Kidney glomerular epithelial cell (primary cell): ENCODE measurements around the gene FSIP1.

Source experiments
- DNase-seq: peaks from one replicate; lab custom pipeline; 2025; lab: John Stamatoyannopoulos, UW

FSIP1 gene

DNA sequence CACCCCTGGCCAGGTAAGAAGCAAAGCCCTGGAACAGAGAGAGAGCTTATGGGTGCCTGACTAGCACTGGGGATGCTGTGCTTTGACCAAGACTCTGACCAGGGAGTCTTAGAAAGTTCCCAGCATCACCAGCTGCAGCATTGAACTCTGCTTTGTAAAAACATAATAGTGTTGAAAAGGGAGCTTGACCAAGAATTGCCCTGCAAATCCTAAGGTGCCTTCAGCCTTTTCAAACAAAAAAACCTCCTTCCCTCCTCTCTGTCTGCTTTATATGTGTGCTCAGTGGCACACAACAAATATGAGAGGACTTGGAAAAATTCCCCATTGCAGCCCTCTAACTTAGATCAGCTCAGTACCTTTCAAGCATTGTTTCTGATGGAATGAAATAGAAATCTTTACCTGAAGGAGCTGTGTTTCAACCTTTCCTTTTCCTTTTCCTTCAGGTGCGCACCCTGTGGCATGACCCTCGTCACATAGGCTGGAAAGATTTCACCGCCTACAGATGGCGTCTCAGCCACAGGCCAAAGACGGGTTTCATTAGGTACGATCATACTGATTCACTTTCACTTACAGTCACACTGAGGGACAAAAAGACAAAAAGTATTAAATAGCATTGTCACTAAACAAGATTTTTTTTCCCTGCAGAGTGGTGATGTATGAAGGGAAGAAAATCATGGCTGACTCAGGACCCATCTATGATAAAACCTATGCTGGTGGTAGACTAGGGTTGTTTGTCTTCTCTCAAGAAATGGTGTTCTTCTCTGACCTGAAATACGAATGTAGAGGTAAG, 188.8 kb downstream of the FSIP1 start:
- DNase-seq = no peak

DNA sequence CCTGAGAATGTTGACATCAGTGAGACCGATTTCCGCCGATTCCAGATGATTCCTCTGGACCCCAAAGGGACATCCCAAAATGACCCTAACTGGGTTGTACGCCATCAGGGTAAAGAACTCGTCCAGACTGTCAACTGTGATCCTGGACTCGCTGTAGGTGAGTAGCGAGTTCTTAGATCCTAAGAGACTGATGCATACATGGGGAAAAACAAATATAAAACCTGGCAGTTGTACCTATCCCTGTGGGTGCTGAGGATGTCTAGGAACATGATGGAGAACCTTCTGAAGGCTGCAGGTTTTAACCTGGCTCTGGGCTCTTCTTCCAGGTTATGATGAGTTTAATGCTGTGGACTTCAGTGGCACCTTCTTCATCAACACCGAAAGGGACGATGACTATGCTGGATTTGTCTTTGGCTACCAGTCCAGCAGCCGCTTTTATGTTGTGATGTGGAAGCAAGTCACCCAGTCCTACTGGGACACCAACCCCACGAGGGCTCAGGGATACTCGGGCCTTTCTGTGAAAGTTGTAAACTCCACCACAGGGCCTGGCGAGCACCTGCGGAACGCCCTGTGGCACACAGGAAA, 189.5 kb downstream of the FSIP1 start:
- no peak for DNase-seq

DNA sequence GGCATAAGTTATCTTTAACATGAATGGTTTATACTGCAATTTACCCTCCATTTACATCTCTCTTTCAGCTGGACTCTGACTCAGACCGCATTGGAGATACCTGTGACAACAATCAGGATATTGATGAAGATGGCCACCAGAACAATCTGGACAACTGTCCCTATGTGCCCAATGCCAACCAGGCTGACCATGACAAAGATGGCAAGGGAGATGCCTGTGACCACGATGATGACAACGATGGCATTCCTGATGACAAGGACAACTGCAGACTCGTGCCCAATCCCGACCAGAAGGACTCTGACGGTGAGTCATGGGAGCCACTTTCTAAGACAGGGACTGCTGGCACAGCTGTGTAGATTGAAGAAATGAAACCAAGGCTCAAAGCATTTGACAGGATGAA, 190.1 kb downstream of the FSIP1 start:
- no peak for DNase-seq

GRCh38 chr15:39591896-39592315, 190.7 kb downstream of the FSIP1 start:
- DNase-seq = no peak

GRCh38 chr15:39591141-39591895, 191.3 kb downstream of the FSIP1 start:
- DNase-seq = no peak

- DNase-seq = no peak
These were observed 192.6 kb downstream of the FSIP1 start for GRCh38 chr15:39589815-39590644.

DNA sequence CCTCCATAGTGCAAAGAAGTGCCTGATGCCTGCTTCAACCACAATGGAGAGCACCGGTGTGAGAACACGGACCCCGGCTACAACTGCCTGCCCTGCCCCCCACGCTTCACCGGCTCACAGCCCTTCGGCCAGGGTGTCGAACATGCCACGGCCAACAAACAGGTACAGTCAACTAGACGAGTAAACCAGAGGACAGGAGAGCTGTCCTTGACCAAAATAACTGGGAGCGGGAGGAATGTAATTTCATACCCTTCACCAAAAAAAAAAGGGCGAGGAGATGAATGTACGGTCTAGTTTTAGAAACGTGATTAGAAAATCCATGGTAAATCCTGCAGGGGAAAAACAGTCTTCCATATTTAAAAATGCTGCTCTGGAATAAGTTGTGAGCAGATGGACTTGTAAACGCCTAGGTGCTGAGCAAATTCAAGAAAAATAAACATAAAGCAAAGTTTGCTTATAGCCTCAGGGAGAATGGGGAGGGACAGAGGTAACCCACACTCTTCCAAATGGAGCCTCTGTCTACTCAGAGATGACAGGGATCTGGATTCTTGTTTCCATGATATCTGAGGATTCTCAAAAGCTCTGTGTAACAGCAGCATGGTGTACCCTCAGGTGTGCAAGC, 193.3 kb downstream of the FSIP1 start:
- no peak for DNase-seq

DNA sequence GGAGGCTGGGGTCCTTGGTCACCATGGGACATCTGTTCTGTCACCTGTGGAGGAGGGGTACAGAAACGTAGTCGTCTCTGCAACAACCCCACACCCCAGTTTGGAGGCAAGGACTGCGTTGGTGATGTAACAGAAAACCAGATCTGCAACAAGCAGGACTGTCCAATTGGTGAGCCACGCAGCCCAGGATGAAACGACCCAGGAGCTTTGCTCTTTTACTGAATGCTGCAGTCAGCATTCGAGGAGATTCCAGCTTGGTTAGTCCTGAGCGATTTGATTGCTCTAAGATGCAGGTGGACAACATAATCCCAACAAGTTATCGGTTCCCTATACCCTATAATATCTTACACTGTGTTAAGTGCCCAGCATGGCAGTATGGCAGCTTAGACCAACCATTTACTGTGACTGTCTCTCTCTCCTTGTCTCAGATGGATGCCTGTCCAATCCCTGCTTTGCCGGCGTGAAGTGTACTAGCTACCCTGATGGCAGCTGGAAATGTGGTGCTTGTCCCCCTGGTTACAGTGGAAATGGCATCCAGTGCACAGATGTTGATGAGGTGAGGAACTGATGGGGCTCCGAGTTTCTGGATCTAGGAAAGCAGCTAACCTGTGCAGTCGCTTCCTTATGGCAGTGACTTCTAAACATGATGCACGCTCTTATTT, 194.0 kb downstream of the FSIP1 start:
- no peak for DNase-seq

DNA sequence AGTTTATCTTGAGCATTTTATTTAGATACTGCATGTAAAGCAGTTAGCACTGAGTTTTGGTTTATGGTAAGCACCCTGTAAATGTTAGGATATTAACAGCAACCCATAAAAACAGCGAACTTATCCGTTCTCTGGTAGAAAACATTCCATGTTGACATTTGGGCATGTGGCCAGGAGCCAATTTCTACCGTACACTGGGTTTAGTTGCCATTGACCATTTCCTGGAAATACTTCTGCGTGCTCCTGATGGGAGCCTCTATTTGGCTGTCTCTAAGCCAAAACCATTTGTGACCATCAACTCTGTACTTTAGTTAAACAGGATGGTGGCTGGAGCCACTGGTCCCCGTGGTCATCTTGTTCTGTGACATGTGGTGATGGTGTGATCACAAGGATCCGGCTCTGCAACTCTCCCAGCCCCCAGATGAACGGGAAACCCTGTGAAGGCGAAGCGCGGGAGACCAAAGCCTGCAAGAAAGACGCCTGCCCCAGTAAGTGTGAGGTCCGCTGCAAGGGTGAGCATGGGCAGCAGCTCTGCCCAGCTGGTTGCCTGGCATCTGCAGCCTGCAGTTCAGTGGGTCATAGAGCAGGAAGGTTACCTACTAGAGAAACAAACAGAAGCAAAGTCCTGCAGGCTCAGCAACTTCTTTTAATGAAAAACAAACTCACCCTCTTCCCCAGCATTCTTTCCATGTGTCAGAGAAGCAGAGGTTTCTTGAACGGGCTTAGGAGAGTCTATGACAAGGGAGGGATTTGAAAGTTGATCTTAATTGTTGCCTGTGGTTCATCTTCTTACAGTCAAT, 194.7 kb downstream of the FSIP1 start:
- DNase-seq = no peak

- DNase-seq = no peak
These were observed 195.4 kb downstream of the FSIP1 start for GRCh38 chr15:39587096-39587721.

DNA sequence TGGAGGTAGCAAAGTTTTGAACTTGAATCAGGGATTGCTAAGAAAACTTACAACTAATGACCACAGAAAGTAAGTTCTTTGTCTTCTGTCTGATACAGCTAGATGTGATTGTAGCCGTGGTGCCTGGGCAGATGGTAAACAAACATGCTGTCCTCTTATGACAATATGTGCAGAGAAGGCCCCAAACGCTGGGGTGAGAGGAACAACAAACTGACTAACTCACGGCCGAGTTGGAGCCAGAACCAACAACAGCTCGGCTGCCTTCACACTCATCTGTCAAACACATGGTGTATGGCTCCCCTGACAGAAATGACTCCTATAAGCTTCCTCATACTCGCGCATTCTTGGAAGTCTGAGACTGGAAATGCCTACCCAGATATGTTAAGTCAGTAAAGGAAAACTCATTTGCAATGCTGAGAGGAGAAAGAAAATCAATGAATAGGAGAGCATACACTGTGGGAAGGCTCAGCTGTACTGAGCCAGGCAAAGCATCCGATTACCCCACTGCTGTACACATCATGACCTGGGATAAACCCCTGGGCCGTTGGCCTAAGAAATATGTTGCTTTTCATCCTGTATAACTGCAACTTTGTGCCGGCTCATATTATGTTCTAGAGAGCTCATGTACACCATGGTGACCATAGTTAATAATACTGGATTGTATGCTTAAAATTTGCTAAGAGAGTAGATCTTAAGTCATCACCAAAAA, 196.1 kb downstream of the FSIP1 start:
- DNase-seq = no peak

GRCh38 chr15:39585871-39586301, 196.8 kb downstream of the FSIP1 start:
- DNase-seq = no peak

- DNase-seq = no peak
These were observed 197.2 kb downstream of the FSIP1 start for GRCh38 chr15:39585389-39585841.

GRCh38 chr15:39584662-39585388, 197.8 kb downstream of the FSIP1 start:
- DNase-seq = no peak

DNA sequence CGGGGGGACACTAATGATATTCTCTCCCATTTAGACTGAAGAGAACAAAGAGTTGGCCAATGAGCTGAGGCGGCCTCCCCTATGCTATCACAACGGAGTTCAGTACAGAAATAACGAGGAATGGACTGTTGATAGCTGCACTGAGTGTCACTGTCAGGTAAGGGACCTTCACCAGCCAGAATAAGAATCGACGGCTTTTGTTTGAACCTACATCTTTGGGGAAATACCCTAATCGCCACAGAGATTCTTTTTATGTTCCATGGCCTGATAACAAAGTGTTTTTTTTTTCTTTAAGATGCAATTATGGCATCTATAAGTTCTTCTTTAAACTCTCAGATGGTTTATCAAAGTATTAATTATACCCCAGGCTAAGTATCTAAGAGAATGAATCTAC, 198.4 kb downstream of the FSIP1 start:
- no peak for DNase-seq

DNA sequence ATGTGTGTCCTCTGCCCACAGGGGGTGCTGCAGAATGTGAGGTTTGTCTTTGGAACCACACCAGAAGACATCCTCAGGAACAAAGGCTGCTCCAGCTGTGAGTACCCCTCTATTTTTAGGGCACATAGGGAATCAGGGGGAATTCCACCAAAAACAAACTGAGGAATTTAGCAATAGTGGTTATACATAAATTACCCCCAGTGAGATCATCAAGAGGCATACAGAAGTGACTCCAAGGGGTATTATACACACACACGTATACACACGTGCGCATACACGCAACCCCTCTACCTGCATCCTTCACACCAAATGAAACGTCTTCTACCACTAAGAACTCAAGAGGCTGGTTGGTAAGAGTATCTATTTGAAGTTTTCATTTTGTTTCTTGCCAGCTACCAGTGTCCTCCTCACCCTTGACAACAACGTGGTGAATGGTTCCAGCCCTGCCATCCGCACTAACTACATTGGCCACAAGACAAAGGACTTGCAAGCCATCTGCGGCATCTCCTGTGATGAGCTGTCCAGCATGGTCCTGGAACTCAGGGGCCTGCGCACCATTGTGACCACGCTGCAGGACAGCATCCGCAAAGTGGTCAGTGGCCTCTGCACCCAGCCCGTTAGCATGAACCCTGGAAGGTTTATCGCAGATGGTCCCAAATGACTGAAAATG, 198.9 kb downstream of the FSIP1 start:
- DNase-seq = no peak

DNA sequence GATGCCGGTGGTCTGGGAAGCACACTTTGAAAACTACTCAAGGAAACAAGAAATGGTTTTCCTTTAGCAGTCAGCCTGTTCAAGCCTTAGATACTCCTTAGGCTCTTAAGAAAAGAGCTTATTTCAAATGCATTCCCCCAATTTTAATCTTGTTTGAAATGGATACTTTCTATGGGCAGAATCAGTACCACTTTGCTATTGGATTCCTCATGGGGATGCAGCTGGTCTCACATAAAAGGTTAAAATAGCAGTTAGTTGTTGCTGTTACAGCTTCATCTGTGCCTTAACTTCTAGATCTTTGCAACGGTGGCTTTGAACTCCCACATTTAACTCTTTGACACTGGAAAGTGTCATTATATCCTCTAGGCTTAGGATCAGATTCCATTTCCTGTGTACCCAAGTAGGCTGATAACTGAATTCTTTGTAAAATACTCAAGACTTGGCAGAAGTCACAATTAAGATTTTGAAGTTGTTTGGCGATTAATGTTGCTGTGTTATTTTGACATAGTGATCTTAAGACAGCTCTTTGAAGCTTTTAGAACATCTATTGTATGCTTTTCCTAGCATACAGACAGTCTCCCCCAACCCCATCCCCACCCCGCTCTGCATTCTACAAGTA, 199.6 kb downstream of the FSIP1 start:
- DNase-seq = peak; percentile 44
